Measurements from ENCODE around the gene TMEFF2.

TMEFF2 gene

GRCh38 chr2:192004188-192004963, 190.4 kb downstream of the TMEFF2 start:
- DNase-seq, result no peak

- DNase-seq, result no peak
Observed at GRCh38 chr2:192002418-192002817, 192.3 kb downstream of the TMEFF2 start.

GRCh38 chr2:192000196-192000980, 194.3 kb downstream of the TMEFF2 start:
- DNase-seq, result no peak

- DNase-seq, result no peak
Observed at GRCh38 chr2:191999101-191999841, 195.5 kb downstream of the TMEFF2 start.

- DNase-seq, result no peak
Observed at GRCh38 chr2:191995285-191995684, 199.4 kb downstream of the TMEFF2 start.

- no peak for DNase-seq
Observed at GRCh38 chr2:191994749-191995148, 200.0 kb downstream of the TMEFF2 start.

- no peak for DNase-seq
Observed at GRCh38 chr2:191991442-191991841, 203.3 kb downstream of the TMEFF2 start.

- no peak for DNase-seq
Observed at GRCh38 chr2:191985740-191986139, 209.0 kb downstream of the TMEFF2 start.

- DNase-seq, result no peak
Observed at GRCh38 chr2:191983591-191983990, 211.1 kb downstream of the TMEFF2 start.

- DNase-seq, result no peak
Observed at GRCh38 chr2:191983186-191983585, 211.5 kb downstream of the TMEFF2 start.

- no peak for DNase-seq
Observed at GRCh38 chr2:191981706-191982105, 213.0 kb downstream of the TMEFF2 start.

- DNase-seq, result no peak
Observed at GRCh38 chr2:191980483-191980882, 214.2 kb downstream of the TMEFF2 start.

- DNase-seq, result no peak
Observed at GRCh38 chr2:191979221-191979730, 215.5 kb downstream of the TMEFF2 start.

GRCh38 chr2:191977754-191978153, 217.0 kb downstream of the TMEFF2 start:
- no peak for DNase-seq

GRCh38 chr2:191976436-191976835, 218.3 kb downstream of the TMEFF2 start:
- no peak for DNase-seq

GRCh38 chr2:191974676-191975075, 220.1 kb downstream of the TMEFF2 start:
- no peak for DNase-seq

- no peak for DNase-seq
Observed at GRCh38 chr2:191970867-191971266, 223.9 kb downstream of the TMEFF2 start.

- no peak for DNase-seq
Observed at GRCh38 chr2:191968120-191968519, 226.6 kb downstream of the TMEFF2 start.

- DNase-seq, result no peak
Observed at GRCh38 chr2:191965733-191966132, 229.0 kb downstream of the TMEFF2 start.

- DNase-seq, result no peak
Observed at GRCh38 chr2:191961556-191961955, 233.2 kb downstream of the TMEFF2 start.

GRCh38 chr2:191959209-191959608, 235.5 kb downstream of the TMEFF2 start:
- peak; percentile 93 for DNase-seq

- no peak for DNase-seq
Observed at GRCh38 chr2:191957996-191958860, 236.5 kb downstream of the TMEFF2 start.

Data from DMS153 (cell line).